Measurements from ENCODE around the gene GNAI1.
A peak's percentile ranks its signal among the peaks of the same experiment; 100 is the strongest.
"Not testable (repeated sequence)": the region's sequence is repeated elsewhere in the genome, so short reads cannot be mapped to it uniquely, and the experiment has no call there.

Gene GNAI1

DNA sequence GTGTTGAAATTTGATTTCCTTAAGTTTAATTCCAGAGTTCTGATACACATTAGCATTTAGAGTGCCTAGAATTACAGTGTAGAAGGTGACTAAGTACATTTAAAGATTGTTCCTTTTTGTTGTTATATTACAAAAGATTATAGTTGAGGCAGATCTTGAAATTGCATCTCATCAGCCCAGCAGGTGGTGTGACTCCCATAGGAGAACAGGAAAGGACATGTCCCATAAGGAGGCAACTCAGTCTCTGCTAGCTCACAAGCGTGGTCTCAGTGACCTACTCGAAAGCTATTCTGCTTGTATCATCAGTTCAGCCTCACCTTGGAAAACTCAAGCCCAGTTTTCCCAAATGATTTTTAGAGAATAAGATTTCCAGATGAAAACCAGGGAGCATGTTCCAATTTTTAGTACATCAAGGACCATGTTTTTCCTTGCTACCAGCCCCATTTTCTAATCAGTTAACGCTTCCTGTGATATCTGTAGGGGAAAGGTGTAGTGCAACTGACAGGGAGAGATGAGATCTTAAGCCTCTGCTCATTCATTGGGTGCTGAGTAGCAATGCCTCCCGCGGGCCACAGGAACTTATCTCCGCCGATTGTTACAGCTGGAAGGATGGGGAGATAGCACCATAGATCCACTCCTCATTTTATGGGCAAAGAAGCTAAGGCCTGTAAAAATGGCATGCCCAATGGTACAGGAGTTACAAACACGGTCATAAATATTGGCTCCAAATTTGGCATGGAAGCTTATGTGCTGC lies 1.1 kb upstream of the GNAI1 start:
- no peak for DNase-seq

DNA sequence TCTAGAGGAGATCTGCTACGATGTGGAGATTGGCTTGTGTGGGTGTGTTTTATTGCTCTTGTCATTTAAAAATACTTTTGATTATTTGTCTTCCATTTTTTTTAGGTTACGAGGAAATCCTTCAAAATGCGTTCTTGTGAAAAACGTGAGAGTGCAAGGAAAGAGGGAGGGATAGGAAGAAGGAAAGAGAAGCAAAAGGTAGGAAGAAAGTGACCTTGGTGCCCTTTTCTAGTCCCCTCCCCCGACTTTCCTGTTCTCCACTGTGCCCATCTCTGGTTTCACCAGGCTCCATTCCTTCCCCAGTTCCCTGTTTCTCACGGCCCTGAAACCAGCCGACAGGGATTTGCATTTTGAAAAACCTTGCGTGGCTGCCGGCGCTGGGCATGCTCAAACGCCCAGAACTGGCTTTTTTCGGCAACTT lies 506 bp upstream of the GNAI1 start:
- peak; percentile 81 for DNase-seq

DNA sequence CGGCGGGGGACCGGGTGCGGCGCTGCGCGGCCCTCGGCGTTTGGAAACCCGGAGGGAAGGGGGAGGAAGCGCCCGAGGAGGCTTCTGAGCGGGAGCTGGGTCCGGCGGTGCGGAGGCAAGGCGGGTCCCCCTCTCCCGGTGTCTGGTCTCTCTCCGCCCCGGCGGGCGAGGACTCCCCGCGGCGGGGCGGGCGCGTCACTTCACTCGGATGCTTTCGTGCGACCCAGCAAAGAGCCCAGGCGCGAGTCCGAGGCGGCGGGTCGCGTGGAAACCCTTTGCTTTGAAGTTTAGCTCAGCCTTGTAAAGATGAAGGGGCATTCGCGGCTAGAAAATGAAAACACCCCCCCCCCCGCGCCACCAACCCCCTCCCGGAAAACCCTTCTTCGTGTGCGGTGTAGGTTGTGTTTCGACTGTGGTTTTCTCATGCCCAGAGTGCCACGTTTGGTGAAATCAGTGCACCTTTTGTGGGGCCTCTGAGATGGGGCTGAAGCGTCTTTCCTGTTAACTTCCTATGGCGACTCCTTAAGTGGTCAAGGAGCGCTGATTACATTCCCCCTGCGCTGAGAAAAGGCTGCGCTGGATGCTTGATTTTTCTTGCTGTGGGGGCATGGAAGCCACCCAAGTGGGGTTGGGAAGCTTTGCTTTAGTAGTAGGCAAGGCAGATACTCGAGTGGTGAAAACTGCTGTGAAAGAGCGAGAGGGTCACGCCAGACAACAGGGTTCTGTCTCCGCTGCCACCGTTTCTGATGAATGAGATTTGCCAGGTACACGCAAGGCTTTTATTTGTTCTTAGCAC lies 876 bp downstream of the GNAI1 start:
- peak; percentile 54 for DNase-seq

DNA sequence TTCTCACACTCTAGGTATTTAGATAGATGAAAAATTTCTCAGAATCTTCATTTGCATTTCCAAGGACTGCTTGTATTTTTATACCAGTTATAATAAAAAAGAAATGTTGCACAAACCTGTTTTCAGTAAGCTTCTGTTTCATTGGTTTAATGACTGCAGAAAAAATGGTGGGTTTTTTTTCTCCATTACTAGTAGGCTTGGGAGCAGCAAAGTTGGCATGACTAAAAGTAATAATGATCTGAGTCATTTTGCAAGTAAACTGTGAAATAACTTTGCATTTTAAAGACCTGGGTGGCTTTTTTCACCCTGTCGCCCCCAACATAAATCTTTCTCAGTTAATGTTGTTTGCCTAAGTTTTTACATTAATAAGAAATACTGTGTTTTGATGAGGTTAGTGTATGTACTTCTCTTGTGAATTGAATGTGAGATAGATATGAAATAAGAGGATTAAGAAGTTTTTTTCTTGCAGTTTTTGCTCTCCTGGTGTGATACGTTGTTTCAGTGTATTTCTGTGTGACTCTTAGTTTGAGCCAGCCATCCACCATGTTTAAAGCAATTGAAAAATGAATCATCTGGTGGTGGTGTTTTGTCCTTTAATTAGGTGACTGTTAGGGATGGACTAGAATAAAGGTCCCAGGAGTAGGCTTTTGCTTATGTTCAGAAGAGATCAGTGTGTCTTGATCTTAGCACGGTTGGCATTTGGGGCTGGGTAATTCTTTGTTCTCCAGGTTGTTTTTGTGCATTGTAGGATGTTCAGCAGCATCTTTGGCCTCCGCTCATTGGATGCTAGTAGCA lies 1.8 kb downstream of the GNAI1 start:
- DNase-seq: peak; percentile 20

DNA sequence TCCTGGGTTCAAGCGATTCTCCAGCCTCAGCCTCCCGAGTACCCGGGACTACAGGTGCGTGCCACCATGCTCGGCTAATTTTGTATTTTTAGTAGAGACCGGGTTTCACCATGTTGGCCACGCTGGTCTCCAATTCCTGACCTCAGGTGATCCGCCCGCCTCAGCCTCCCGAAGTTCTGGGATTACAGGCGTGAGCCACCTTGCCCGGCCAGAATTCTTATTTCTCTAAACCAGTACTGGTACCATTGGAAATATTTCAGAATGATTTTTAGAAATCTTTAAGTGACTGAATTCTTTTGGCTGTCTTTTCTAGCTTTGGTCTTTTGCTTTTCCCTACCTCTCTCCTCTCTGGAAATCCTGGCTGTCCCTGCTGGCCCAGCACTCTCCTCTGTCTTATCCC lies 2.8 kb downstream of the GNAI1 start:
- no peak for DNase-seq

DNA sequence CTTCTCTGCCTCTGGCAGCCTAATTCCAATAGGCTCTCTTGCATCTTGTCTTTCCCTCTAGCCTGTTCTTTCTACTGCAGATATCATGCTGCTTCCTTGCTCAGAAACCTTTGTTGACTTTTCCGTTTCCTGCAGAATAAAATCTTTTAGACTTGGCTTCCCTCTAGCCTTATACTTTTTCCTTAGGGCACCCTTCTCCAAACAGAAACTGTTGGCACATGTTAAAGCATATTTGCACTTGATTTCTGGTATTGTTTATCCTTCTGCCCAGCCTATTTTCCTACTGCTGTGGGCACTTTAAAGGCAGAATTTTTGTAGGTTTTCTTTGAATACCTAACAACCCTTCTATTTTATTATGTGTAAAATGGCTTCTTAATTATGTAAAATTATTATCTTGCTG lies 4.6 kb downstream of the GNAI1 start:
- DNase-seq: peak; percentile 16

DNA sequence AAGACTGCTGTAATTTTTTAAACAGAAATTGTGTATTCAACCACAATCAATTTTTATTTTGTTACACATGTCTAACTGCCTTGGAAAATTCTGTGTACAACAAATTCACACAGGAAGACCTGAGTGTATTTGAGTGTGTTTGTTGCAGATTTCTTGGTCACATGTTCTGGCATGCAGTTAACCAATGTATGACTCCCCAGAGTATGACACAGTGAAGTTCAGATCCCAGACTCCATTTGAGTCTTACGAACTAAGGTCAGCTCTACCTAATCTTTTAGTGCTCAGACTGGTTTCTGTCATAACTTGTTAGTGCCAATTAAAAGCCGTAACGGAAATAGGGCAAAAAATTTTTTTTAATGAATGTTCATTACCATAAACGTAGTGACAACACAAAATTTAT lies 5.8 kb downstream of the GNAI1 start:
- no peak for DNase-seq

DNA sequence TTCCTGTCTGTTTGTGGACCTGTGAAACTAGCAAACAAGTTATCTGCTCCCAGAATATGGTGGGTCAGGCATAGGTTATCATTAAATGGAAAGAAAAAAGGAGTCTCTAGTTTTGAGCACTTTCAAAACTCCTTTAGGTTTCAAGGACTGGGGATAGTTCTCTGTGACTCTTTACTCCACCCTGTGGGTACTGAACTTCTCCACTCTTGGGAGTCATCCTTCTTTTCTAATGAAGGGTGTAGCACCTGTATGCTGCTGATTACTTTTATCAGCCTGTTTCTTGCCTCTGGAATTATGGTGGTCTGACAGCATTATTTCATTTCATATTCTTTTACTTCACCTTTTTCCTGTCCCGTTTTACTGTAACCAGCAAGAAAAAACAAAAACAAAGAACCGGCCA lies 6.7 kb downstream of the GNAI1 start:
- no peak for DNase-seq

DNA sequence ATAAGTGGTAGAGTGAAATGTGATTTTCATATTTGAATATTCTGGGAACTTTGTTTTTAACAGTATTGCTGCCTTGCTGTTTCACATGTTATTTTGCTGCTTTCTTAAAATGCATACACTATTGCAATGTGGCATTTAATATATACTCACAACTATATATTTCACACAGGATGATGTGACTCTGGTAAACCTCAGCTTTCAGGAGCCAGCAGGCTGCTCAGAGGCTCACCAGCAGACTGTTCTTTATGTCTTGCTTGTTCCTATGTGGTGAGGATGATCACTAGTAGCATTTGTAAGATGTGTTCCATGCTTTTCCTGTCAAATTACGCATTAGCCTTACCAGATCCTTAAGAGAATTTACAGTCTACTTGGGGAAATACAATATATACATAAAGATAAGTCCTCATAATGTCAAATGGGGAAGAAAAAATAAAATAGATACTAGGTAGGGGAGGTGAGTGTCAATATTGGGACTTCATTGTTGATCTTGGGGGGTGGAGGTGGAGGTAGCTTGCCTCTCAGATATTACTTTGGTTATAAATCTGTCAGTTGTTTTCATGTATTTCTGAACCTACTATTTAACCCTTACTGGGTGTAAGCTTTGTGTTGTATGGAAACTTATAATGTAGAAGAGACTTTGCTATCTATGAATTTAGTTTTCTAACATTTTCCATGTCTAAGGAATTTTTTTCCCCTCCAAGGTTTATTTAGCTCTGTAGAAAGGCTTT lies 8.4 kb downstream of the GNAI1 start:
- no peak for DNase-seq

DNA sequence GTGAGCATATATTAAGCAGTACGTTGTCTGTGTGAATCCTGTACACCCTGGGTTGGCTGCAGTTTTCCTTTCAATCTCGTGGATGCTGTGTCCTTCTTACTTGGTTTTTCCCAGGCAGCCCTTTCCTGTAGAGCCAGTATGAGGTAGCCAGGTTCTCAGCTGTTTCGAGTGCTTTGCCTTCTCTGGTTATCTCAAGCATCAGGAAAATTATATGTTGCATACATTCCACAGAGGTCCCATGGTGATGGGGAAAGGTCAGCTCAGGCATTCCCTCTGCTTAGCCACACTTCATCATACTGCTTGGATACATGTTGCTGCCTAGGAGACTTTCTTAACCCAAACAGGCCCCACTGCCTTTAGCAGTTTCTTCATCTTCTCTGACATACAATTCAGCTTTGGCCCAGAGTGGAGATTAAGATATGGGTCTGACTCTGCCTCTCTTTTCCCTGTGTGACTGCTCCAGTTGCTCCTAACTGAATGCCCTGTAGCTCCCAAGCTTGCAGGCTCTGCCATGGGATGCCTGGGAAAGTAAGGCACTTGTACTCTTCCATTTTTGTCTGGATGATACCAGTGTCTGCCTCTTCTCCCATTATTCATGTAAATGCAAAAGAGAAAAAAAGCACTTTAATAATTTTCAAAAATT lies 11.3 kb downstream of the GNAI1 start:
- no peak for DNase-seq

DNA sequence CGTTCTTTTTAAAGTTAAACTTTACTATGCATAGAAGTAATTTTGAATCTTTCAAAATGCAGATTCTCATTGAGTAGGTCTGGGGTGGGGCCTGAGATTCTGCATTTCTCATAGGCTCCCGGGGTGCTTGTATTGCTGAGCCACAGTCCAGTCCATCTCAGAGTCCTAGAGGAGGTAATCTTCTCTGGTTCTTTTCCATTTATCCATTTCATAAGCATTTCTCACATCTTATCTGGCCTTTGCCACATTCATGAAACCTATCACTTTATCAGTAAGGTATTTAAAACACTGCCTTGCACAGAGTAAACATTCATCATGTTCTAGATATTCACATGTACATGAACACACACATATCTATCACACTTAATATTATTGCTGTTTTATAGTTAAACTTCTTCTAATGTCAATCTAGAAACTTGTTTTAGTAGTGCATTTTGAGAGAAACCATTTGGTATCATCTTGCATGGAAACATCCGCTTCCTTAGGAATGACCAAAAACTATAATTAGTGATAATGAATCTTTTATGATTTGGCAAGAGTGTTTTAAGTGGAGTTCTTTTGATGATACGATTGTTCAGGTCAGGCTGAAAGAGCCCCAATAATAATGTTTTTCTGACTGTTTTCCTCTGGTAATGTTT lies 12.0 kb downstream of the GNAI1 start:
- no peak for DNase-seq

DNA sequence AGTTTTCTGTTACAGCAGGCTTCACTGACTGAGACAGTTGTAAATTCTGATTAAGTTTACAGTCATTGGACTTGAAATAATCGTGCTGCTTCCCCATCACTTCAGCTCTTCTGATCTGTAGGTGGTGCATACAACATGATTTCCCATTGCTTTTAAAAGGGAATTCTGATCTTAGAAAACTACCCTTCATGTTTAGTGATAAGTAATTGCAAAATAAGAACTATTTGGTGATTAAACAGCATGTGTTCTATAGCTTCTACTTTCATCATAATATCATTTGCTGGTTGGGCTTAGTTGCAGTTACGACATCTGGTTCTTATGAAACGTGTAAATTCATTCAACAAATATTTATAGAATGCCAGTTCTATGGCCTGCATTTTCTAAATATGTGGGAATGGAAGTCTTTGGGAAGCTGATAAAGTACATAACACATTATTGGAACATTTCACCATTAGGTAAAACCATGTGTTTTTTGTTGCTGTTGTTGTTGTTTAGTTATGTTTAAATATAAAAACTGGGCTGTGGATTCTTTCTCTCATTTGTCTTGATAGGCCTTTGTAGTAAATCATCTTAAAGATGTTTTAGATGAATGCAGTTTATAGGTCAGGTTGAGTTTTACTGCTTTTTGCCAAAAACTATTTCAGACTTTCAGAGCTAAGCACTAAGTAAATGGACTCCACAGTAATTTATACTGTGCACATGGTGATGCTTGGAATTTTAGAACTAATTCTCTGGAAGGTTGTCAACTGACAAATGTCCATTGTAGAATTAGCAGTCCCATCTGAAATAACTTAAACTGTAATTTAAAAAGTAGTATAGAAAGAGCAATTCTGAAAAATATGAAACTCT lies 13.1 kb downstream of the GNAI1 start:
- DNase-seq: no peak

DNA sequence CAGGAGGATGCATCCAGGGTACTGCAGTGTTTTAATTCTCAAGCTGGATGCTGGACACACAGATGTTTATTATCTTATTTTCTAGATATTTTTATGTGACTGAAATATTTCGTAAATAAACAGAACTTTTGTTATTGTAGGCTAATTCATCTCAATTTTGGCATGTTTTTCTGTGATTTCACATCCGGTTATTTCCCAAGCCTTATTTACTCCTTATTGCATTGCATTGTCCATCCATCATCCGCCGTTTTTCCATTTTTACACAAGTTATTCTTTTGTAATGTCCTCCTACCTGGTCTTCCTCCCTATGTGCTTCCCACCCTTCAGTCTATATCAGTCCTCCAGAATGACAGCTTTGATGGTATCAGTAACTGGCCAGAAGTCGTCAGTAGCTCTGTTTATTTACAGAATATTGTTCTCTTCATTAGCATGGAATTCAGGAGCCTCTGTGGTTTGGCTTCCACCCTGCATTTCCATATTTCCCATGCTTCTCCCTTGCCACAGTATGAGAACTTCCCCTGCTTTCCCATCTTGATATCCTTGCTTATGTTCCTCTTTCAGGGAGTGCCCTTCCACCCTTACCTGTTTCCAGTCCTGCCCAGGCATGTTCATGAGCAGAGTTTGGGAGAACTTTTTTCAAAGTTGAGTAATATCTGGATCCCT lies 16.1 kb downstream of the GNAI1 start:
- DNase-seq: peak; percentile 74

DNA sequence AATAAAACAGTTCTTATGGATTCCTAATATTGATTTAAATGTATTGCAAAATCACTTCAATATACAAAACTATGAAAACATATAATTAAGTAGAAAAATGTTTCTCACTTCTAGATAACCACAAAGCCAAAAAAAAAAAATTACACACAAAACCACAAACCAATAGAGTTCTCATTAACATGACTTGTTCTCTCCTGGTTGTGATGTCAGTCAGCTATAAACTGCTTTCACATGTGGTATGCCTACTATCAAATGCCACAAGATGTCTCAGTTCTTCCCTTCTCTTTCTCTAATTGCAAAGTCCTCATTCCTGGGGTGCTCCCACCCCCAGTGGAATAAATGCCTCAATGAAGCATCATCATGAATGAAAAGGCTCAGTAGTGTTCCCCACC lies 16.6 kb downstream of the GNAI1 start:
- no peak for DNase-seq

DNA sequence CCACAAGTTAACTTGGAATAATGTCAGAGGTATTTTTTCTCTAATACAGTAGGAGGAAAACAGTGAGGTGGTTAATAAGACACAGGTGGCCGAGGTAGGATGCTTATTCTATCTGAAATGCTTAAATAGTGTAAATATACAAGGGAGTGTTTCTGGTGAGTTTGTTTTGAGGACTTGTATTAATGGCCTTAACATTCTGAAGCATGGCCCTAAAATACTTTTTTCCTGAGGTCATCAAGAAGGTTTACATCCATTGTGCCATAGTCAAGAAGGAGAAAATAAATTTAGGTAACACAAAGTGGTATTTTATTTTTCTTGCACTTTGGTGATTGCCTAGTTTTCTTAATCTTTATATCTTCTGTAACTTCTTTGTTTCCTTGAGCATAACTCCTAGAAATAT lies 18.8 kb downstream of the GNAI1 start:
- DNase-seq: no peak

DNA sequence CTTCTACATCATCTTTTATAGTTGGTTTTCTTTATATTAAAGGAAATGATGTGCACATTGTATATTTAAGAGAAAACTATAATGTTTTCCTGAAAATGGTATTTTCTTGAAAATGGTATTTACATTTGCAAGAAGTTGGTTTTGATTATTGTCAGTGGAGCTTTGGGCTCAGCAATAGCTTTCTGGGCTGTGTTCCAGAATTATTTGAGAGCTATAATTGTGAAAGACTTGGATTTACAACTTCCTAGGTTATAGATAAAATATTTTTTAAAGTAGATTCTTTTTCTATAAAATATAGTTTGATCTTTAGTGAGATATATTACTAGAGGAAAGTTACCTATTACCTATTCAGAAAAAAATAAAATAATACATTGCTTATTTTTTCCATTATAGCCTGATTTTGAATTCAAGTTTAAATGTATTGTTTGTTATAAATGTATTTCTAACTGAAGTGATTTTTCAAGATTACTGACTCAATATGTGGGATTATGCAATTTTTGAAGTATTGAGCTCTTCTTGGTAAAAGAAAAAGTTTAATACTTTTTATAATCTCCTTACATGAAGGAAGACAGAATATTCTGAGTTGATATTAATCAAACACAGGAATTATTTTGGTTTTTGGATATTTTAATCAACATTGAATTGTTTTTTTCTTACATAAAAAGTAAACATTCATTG lies 20.2 kb downstream of the GNAI1 start:
- DNase-seq: no peak

DNA sequence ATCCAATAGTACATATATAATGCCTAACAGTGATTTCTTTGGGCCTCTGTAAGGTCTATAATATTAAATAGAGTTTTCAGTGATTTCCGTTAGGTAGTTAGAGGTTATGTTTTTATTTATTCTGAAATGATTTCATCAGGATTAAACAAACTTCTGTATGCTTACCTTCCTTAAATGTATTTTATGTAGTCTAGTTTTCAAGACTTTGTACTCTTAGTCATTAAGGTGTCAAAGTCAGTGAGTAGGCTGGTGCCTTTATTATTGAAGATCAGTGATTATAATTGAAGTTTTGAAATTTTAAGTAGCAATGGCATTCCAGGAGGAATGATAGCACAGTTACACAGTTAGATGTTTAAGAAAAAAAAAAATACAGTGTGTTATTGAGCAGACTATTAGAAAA lies 20.7 kb downstream of the GNAI1 start:
- no peak for DNase-seq

DNA sequence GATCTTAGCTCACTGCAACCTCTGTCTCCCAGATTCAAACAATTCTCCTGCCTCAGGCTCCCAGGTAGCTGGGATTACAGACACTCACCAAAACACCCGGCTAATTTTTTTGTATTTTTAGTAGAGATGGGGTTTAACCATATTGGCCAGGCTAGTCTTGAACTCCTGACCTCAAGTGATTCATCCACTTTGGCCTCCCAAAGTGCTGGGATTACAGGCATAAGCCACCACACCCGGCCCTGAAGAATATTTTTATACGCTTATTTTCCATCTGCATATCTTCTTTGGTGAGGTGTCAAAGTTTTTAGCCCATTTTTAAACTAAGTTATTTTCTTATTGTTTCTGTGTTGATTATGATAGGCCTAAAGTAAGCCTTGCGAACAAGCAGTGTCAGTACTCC lies 23.1 kb downstream of the GNAI1 start:
- DNase-seq: not testable (repeated sequence)

DNA sequence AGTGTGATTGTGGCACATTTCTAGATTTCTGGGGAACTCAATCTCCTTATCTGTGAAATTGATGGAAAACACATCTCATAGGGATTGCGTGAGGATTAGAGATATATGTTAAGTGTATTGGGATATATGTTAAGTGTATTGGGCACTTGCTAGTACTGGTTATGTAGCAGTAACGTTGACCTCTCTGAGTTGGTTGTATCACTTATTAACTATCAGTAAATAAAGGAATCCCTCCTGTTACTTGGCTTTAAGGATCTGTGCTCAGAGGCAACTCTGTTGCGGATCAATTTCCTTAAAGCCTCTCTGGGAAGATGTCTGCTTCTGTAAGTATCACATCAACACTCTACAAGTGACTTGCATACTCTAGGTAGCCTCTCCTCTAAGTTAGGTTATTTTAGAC lies 25.2 kb downstream of the GNAI1 start:
- DNase-seq: no peak

DNA sequence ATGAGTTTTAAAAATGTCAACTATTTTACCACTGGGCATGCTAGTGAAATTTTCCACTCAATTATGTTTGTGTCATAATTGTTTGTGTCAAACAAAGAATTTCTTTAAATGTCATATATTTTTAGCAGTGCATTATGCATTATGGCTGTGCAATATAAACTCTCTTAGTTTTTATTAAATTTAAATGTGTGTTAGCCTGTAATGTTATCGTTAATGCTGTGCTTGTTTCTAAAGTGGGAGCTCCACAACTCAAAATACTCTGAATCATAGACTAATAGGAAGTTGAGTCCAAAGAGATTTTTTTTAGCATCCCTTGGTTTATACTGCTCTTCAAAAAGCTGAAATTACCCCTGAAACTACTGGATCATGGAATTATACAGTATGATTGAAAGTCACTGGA lies 26.8 kb downstream of the GNAI1 start:
- DNase-seq: no peak

All from NCI-H526 treated with DMSO at 0.1 percent for 48 hours (cell line).